ENCODE data around the gene BRIP1.
"Not testable (repeated sequence)": the region's sequence is repeated elsewhere in the genome, so short reads cannot be mapped to it uniquely, and the experiment has no call there.

BRIP1 gene

DNA sequence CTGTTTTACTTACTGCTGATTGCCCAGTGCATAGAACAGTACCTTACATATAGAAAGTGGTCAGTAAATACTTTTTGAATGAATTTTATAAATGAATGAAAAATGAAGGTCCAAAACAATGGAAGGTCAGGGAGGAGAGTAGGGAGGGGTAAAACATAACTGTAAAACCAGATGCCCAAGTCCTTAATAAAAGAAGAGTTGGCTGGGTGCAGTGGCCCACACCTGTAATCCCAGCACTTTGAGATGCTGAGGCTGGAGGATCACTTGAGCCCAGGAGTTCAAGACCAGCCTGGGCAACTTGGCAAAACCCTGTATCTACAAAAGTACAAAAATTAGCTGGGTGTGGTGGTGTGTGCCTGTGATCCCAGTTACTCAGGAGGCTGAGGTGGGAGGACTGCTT lies 108.2 kb downstream of the BRIP1 start:
- no peak for DNase-seq

DNA sequence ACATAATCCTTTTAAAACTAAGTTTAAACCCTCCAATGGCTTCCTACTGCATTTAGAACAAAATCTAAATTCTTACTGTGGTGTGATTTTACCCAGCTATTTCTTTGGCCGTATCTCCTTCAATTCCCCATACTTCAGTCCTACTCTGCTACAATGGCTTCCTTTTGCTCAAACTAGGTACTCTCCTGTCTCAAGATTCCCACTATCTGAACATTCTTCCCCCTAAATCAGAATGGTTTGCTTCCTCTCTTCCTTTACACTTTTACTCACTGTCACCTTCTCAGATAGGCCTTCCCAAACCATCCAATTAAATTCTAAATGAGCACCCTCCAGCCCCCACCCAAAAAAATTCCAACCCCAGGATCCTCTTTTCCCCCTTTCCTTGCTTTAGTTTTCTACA lies 109.2 kb downstream of the BRIP1 start:
- DNase-seq: no peak

DNA sequence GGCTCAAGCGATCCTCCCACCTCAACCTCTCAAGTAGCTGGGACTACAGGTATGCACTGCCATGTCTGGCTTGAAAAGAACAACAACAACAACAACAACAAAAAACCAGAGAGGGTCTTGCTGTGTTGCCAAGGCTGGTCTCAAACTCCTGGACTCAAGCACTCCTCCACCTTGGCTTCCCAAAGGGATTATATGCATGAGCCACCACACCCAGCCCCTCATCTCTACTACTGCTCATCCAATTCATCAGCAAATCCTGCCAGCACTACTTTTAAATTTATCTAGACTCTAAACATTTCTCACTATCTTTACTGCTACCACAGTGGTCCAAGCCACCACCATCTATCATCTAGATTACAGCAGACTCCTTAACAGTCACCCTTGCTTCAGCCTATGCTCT lies 109.6 kb downstream of the BRIP1 start:
- DNase-seq: no peak

DNA sequence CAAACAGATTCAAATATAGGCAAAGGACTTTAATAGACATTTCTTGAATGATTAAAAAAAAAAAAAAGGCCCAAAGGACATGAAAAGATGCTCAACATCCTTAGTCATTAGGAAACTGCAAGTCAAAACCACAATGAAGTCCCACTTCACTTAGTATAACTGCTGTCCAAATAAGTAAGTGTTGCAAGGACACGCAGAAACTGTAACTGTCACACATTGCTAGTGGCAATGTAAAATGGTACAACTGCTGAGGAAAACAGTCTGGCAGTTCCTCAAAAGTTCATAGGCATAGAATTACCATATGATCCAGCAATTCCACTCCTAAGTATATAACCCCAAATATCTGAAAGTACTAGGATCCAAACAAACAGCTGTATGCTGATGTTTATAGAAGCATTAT lies 112.7 kb downstream of the BRIP1 start:
- no peak for DNase-seq

DNA sequence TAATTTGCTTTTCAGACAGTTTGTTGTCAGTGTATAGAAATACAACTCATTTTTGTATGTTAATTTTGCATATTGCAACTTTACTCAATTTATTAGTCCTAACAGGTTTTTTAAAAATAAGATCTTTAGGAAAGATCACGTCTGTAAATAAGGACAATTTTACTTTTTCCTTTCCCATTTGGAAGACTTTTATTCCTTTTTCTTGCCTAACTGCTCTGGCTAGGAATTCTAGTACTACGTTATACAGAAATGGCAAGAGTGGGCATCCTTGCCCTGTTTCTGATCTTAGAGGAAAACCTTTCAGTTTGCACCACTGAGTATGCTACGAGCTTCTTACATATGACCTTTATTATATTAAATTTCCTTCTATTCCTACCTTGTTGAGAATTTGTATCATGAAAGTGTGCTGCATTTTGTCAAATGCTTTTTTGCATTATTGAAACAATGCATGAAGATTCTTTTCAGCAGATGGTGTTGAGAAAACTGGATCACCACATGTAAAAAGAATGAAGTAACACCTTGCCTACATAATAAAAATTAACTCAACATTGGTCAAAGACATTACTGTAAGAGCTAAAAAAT lies 113.4 kb downstream of the BRIP1 start:
- no peak for DNase-seq

DNA sequence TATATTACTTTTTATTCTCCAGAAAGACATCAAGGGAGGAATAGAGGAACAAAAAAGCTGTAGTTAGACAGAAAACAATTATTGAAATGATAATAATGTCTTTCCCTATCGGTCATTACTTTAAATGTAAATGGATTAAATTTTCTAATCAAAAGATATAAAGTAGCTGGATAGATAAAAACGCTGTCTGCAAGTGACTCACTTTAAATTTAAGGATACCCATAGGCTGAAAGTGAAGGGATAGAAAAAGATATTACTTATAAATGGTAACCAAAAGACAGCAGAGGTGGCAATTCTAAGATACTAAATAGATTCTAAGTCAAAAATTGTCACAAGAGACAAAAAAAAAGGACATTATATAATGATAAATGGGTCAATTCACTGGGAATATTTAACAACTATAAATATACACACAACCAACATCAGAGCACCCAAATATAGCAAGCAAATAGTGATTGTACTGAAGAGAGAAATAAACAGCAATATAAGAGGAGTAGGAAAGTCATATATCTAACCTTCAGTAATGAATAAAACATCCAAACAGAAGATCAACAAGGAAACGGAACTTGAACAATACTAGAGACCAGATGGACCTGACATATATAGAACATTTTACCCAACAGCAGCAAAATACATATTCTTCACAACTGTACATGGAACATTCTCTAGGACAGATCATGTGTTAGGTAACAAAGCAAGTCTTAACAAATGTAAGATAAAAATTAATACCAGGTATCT lies 116.9 kb downstream of the BRIP1 start:
- no peak for DNase-seq

DNA sequence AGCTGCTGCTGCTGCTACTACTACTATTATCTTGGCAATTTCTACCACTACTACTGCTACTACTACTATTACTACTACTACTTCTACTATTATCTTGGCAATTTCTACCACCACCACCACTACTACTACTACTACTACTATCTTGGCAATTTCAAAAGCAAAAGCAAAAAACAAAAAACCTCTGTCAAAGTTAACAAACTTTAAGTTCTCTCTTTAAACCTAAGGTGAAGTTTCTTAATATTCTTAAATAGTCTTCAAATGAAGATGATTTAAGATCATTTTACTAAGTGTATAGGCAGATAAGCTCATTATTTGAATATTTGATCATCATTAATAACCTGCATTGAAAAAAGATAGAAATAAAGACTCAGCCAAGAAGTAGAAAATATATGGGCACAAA lies 118.5 kb downstream of the BRIP1 start:
- DNase-seq: no peak

DNA sequence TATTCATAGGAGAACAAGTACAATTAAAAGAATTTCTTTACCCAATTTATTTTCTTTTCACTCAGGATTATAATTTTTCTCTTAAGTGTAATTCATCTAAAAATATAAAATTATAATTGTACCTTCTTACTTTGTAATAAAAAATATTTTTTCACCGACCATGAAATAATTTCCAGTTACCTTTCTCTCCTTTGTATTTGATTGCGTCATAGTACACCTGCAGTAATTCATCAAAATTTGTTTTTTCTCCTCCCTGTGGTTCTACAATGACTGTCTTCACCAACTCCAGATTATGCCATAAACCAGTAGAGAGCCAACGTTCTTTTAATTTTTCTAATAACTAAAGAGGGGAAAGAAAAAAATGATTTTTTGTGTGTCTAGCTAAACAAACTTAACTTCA lies 119.1 kb downstream of the BRIP1 start:
- DNase-seq: no peak

DNA sequence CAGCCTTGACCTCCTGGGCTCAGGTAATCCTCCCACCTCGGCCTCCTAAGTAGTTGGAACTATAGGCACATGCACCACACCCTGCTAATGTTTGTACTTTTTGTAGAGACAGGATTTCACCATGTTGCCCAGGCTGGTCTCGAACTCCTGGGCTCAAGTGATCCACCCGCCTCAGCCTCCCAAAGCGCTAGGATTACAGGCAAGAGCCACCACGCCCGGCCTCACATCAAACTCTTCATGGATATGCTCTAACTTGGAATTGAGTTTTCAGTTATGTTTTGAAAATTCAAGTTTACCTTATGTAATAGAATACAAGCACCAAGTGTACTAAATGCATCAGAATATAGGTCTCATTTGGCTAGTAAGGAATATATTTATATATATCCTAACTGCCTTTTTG lies 119.6 kb downstream of the BRIP1 start:
- no peak for DNase-seq

DNA sequence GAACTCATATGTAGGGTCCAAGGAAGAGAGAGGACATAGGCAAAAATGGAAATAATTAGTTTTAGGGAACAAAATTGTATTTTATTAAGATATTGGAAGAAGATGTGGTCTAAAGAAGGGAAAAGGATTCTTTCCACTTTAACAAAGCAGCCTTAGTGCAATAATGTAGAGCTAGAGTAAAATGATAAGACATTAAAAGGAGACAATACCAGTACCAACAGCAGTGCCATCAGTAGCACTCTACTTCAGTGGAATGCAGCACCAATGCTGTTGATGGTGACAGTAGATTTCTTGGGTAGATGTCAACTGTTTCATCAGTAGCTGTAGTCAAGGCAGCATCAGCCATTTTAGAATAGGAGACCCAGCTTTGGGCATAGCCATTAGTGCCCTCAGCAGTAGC lies 124.3 kb downstream of the BRIP1 start:
- DNase-seq: no peak

DNA sequence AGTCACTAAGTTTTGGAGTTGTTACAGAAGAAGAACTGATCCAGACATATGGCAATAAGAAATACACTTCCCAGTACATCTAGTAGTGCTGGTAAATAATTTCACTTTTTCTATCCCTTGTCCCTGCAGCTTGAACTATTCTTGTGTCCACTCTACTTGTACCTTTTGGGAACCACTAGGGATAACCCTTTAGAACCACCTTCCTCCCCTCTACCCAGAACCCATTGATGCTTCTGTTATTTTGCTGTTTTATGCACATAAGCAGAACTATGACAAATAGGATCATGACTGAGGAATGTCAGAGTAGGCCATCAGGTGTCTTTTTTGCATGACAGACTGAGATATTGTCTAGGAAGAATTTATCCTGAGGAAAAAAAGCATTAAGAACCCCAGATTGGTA lies 125.1 kb downstream of the BRIP1 start:
- DNase-seq: no peak

DNA sequence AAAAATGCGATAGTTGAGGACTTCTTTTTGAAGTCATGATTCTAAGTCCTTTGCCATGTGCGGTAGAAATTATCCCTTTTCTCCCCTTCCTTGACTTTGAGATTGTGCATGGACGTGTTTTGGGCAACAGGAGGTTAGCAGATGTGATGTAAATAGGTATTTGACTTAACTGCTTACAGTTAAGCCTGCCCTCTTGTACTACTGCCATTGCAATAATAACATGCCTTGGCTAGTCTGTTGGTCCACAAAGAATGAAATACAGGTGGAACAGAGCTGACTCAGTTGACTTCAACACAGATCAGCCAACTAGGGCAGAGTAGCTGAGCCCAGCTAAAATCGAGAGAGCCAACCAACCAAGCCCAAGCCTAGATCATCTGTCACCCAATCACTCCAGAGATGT lies 125.5 kb downstream of the BRIP1 start:
- no peak for DNase-seq

DNA sequence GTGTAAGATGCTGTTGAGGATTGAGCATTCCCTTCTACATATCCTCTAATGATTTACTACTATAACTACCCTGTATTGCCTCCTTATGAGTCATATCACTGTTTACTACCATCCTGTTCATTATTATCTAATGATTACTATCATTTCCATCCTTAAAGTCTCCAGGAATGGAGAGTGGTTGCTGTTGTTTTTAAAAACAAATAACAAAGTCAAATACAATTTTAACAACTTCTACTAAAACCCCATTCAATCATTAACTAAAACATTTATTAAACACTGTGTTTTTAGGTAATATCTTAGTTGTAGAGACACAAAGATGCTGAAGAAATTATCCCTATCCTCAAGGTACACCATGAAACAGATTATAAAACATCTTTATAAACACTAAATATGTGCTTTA lies 126.9 kb downstream of the BRIP1 start:
- no peak for DNase-seq

DNA sequence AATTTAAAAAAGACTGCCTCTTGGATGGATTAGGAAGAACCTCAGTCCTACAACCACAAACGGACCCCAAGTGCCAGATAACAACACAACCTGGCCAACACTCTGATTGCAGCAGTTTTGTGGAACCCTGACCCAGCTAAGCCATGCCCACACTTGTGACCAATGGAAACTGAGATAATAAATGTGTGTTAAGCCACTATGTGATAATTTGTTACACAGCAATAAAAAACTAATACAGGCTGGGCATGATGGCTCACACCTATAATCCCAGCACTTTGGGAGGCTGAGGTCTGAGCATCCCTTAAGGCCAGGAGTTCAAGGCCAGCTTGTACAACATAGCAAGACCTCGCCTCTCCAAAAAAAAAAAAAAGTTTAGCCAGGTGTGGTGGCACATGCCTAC lies 127.5 kb downstream of the BRIP1 start:
- DNase-seq: no peak

DNA sequence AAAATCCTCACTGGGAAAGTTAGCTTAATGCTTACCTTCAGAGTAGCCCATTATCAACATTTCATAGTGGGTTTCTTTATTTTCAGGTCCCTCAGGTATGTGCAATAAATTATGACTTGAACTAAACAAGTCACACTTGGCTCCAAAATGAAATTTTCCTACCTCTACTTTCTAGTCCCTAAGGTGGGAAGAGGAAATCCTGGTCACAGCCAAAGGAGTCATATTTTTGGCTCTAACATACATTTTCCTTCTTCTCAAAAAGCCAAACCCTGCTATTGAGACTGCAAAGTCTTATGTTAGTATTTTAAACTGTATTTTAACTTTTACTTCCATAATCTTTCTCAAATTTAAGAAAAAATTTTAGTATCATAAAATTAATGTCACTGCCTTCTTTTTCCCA lies 128.9 kb downstream of the BRIP1 start:
- DNase-seq: no peak

DNA sequence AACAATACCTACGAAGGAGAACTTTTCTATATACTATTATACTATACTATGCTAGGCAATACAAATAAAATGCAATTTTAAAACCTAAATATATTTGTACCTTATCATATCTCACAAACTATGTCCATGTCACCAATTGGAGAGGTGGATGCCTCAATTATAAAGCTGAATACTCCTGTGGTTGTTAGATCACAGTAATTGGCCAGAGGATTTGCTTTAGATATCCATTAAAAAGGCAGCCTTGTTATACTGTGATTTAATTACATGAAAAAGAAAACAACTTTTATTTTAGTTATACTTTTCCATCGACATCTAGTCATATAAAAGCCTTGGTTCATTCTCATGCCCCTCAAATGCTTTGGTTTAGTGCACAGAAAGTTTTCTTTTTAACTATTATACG lies 129.3 kb downstream of the BRIP1 start:
- no peak for DNase-seq

DNA sequence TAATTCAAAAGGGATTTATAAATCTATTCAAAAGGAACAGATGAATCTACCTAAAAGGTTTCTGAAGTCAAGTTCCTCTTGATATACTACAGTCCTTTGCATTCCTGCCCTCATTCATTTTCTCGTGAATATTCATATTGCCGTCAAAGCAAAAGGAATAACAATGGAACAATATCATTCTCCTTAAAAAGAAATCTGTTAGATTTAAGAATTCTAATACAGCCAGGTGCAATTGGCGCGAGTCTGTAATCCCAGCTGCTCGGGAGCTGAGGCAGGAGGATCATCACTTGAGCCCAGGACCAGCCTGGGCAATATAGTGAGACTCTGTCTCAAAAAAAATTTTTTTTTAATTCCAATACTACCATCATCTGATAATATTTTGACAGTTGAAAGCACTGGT lies 130.3 kb downstream of the BRIP1 start:
- no peak for DNase-seq

DNA sequence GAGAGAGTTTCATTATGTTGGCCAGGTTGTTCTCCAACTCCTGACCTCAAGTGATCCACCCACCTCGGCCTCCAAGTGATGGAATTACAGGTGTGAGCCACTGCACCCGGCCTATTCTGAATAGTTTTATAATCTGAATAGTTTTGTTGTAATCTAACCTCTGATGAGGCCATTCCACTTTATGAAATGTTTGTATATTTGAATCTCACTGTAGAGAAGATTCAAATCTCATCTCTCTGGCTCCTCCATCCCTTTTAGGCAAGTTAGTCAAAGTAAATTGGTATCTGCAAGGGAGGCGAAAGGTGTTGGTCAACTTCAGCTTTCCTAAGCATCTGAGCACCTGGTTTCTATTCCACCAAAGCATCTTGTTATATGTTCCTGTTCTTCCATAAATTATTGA lies 131.2 kb downstream of the BRIP1 start:
- DNase-seq: no peak

DNA sequence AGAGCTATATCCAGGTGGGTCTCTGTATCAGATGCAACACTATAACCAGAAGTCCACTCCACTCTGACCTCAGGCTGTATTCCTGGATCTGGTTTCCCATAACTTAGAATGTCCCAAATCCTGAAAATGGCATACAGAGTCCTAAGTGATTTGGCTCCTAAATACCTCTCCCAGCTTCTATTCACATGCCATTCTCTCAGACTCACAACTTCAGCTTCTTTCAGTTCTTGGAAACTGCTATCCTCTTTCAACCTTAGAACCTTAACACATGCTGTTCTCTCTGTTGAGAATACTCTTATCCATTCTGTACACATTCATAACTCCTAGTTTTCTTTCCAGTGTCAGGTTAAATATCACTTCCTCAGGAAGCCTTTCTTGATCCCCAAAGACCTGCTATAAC lies 132.0 kb downstream of the BRIP1 start:
- DNase-seq: no peak

DNA sequence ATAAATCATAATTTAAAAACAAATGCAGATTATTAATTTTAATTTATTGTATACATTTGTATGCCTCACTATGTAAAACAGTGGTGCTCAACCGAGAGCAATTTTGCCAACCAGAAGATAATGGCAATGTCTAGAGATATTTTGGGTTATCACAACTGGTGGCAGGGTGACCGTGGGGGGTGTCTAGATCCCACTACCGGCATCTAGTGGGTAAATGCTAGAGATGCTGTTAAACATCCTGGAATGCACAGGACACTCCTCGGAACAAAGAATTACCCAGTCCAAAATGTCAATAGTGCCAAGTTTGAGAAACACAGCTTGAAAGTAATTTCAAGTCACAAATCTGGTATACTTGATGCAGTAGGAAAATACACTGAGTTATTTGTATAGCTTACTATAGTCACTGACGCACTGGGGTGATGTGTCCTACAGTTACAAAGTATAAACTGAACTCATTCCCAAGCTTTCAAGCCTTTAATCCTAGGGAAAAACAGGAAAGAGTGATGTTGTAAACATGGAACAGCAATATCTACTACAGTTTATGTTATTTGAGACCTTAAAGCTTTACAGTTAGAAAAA lies 133.5 kb downstream of the BRIP1 start:
- DNase-seq: no peak

DNA sequence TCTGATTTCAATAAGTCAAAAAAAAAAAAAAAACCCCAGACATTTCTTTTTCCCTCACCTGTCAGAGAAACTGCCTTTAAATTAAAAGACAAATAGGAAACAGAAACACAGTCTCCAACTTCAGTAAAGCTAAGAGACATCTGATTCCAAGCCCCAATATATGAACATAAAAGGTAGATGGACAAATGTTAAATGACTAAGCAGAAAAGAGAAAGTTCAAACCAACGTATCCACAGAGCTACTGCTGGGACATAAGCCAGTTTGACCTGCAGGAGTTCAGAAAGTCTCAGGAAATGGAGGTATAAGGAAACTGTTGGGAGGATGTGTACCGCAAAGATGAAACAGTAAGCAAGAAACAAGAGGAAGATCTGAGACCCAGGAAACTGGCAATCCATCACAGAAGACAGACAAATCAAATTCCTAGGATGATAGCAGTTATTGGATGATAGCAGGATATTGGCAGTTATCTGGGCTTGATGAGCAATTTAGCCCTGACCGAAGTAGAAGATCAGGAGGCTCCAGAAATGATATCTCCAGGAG lies 135.0 kb downstream of the BRIP1 start:
- no peak for DNase-seq

DNA sequence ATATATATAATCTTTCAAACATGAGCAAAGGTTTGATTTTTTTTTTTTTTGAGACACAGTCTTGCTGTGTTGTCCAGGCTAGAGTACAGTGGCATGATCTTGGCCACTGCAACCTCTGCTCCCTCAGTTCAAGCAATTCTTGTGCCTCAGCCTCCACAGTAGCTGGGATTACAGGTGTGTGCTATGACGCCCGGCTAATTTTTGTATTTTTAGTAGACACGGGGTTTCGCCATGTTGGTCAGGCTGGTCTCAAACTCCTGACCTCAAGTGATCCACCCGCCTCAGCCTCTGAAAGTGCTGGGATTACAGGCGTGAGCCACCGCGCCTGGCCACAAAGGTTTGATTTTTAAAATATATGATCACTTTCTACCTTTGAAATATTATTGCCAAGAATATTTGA lies 135.5 kb downstream of the BRIP1 start:
- DNase-seq: not testable (repeated sequence)

DNA sequence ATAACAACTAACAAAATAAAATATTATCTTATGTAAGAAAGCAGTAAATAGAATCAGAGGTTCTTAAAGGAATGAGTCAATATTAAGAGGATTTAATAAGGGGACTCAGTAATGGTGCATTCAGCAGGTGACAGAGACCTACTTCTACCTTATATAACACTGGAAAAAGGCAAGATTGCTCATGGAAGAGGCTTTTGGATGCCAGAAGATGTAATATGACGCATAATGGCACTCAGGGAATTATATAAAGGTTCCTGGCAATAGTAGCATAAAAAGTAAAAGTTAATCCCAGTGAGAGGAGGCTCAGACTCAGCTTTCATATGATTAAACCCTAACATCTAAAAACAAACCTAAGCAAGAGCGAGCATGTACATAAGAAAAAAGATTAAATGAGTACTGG lies 136.4 kb downstream of the BRIP1 start:
- no peak for DNase-seq

DNA sequence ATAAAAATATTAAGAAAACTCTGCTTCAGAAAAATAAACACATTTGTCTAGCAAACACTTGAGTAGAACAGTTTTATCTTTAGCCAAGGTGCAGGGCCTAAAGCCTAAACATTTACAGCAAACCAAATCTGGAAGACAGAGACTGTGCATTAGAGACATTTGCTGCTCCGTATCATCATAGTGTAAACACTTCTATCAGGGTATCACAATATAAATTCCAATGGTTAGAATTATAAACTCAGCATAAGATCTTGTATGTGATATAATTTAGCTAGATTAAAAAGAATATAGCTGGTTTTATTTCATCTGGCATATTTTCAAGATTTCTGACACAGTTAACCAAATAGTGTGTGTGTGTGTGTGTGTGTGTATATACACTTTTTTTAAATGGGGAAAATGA lies 138.6 kb downstream of the BRIP1 start:
- no peak for DNase-seq

DNA sequence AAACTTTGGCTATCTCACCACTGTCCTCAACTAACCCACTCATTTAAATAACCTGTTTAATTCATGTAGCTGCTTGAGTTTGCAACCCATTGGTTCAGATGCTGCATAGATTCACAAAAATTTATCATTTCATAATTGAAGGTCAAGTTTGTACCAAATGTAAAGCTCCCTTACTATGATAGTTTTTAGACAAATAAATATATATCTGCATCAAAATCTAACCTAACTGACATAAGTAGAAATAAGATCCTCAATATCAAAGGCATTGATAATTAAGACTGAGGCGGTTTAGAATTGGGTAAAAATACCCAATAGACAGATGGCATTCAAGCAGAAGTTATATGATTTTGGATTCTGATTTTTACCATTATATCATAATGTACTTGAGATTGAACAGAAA lies 139.4 kb downstream of the BRIP1 start:
- DNase-seq: no peak
